ENCODE measurements around the gene SIX2. TPM values are rescaled to one million over a fixed set of nuclear protein-coding genes. Genes with fewer than 3 reads are reported as not detected.

The SIX2 gene
- not detected for total RNA-seq
- total RNA-seq (2013) = not detected

DNA sequence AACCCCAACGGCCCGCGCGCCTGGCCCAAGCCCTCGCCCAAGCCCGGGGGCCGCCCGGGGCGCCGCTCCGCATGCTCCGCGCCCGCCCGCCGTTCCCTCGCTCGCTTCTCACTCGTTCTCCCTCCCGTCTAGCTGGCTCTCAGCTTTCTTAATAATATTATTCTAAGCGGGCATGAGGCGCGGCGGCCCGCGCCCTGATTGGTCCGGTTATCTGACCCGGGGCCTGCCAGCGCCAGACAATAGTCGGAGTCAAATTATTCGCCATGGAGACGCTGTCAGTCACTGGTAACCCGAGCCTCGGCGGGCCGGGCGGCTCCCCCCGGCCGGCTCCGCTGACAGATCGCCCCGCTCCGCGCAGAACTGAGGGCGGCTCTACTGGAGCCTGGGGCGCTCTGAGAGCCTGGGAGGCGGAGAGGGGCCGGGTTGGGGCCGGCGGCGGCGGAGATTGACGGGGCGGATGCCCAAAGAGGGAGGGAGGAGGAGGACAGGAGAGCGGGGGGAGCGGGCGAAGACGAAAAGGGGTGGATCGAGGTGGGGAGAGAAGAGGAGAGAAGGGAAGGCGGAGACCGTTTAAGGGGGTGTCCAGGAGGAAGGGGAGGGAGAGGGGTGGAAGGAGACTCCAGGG lies at the start of gene SIX2:
SIX2 (minus strand) TSS at position 150 of the 625 bp plus-strand sequence. CDS start 342 bp downstream, outside the sequence.
- TF ChIP-seq, protein P1, sequence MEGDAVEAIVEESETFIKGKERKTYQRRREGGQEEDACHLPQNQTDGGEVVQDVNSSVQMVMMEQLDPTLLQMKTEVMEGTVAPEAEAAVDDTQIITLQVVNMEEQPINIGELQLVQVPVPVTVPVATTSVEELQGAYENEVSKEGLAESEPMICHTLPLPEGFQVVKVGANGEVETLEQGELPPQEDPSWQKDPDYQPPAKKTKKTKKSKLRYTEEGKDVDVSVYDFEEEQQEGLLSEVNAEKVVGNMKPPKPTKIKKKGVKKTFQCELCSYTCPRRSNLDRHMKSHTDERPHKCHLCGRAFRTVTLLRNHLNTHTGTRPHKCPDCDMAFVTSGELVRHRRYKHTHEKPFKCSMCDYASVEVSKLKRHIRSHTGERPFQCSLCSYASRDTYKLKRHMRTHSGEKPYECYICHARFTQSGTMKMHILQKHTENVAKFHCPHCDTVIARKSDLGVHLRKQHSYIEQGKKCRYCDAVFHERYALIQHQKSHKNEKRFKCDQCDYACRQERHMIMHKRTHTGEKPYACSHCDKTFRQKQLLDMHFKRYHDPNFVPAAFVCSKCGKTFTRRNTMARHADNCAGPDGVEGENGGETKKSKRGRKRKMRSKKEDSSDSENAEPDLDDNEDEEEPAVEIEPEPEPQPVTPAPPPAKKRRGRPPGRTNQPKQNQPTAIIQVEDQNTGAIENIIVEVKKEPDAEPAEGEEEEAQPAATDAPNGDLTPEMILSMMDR (IDR thresholded peaks at IDR 0.05) = no peak
- intact Hi-C loops (cut with micrococcal nuclease) = no loop called here
- H3K4me1 Mint-ChIP-seq = peaks cover 11 to 28% of the 10 kb centered on the region in 2 donors
- ATAC-seq (peak in 1 of 3 donors; percentile 48), DNase-seq (no peak)
- no peaks in the 10 kb centered on the region for H3K9me3 Mint-ChIP-seq
- H3K4me3 Mint-ChIP-seq = peak within 1 kb of the TSS; percentile 91
- WGBS (ENCODE audit: insufficient coverage) = 1% methylated on average over 61 of the region's 61 CpGs
- H3K27me3 Mint-ChIP-seq (ENCODE audit: low read depth in 2 of 2) = peaks cover 55 to 59% of the 10 kb centered on the region in 2 donors
- Histone ChIP-seq H3K27me3 (ENCODE audit: control insufficient read depth, insufficient read depth, low read length) (peaks cover 67% of the 10 kb centered on the region), H3K36me3 (ENCODE audit: control insufficient read depth, insufficient read depth, low read length) (no peaks in the 10 kb centered on the region), H3K4me3 (ENCODE audit: low read length) (peak within 1 kb of the TSS; percentile 12), H3K9me3 (ENCODE audit: control insufficient read depth, insufficient read depth, low read length) (no peaks in the 10 kb centered on the region), H3K4me1 (ENCODE audit: control insufficient read depth, insufficient read depth, low read length) (peaks cover 31% of the 10 kb centered on the region), H3K27ac (ENCODE audit: low read length) (no peak within 1 kb of the TSS)
- no peaks in the 10 kb centered on the region for H3K36me3 Mint-ChIP-seq
- H3K27ac Mint-ChIP-seq = no peak within 1 kb of the TSS

DNA sequence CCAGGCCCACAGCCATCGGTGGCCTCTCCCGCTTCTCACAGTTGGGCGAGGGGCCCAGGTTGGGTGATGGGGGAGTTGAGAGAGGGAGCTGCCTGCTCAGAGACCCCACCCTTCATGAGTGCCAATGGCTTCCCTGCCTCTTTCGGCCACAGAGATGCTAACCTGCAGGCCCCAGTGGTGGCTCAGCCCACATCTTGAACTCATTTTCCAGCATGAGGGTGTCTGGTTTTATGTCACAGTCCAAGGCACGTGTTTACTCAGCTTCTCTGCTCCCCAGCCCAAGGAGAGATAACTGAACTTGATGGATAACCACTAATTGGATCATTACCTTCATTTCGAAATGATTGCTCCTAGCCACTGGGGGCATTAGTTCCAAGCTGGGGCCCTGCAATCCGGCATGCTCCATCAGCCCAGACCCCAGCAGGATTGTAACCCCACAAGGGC lies 45.9 kb upstream of the SIX2 start:
- no peak for ATAC-seq

DNA sequence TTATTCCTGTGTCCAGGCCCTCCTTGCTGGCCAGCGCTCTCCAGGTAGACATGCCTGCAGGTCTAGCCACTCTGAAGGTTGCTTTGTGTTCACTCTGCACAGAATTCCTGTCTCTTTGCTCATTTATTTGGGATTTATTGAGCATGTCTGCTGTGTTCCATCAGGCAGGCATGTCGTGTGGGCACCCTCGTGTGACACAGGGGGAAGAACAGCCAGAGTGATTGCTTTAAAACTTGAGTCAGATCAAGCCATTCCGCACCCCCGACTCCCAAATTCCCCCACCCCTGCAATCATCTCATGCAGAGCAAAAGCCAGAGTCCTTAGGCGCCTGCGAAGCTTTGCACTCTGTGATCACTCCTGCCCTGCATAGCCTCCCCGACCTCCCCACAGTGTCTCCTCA lies 44.7 kb upstream of the SIX2 start:
- ATAC-seq = no peak
- Histone ChIP-seq H3K4me1 (ENCODE audit: control insufficient read depth, insufficient read depth, low read length) (no peaks in the 10 kb centered on the region), H3K27ac (ENCODE audit: low read length) (no peak overlapping the region), H3K27me3 (ENCODE audit: control insufficient read depth, insufficient read depth, low read length) (no peaks in the 10 kb centered on the region), H3K9me3 (ENCODE audit: control insufficient read depth, insufficient read depth, low read length) (no peaks in the 10 kb centered on the region), H3K36me3 (ENCODE audit: control insufficient read depth, insufficient read depth, low read length) (no peaks in the 10 kb centered on the region), H3K4me3 (ENCODE audit: low read length) (no peak overlapping the region)
- 80% methylated on average over 8 of the region's 8 CpGs for WGBS (ENCODE audit: insufficient coverage)
- Mint-ChIP-seq H3K9me3 (no peaks in the 10 kb centered on the region), H3K36me3 (no peaks in the 10 kb centered on the region), H3K27ac (no peak overlapping the region), H3K4me3 (no peak overlapping the region), H3K4me1 (no peaks in the 10 kb centered on the region), H3K27me3 (ENCODE audit: low read depth in 2 of 2) (peaks cover 6 to 7% of the 10 kb centered on the region in 2 donors)
- TF ChIP-seq, protein P1 (IDR thresholded peaks at IDR 0.05) = no peak
- intact Hi-C loops (cut with micrococcal nuclease) = no loop called here
- DNase-seq = no peak

More for the DNA sequence above, 45.9 kb upstream of the SIX2 start:
- Mint-ChIP-seq H3K27ac (no peak overlapping the region), H3K36me3 (no peaks in the 10 kb centered on the region), H3K4me3 (no peak overlapping the region), H3K4me1 (no peaks in the 10 kb centered on the region), H3K27me3 (ENCODE audit: low read depth in 2 of 2) (peaks cover 6 to 7% of the 10 kb centered on the region in 2 donors), H3K9me3 (no peaks in the 10 kb centered on the region)
- no peak overlapping the region for H3K4me3 ChIP-seq (ENCODE audit: low read length)
- DNase-seq = no peak
- H3K27me3 ChIP-seq (ENCODE audit: control insufficient read depth, insufficient read depth, low read length) = no peaks in the 10 kb centered on the region
- 91% methylated on average over 7 of the region's 7 CpGs for WGBS (ENCODE audit: insufficient coverage)
- intact Hi-C loops (cut with micrococcal nuclease) = no loop called here
- TF ChIP-seq, protein P1 (IDR thresholded peaks at IDR 0.05) = no peak
- no peaks in the 10 kb centered on the region for H3K36me3 ChIP-seq (ENCODE audit: control insufficient read depth, insufficient read depth, low read length)
- H3K4me1 ChIP-seq (ENCODE audit: control insufficient read depth, insufficient read depth, low read length) = no peaks in the 10 kb centered on the region
- H3K9me3 ChIP-seq (ENCODE audit: control insufficient read depth, insufficient read depth, low read length) = no peaks in the 10 kb centered on the region
- H3K27ac ChIP-seq (ENCODE audit: low read length) = no peak overlapping the region
